Activated CD8-positive, alpha-beta memory T cell treated with anti-CD3 and anti-CD28 coated beads for 48 hours (primary cell): Measurements from ENCODE around the gene ERGIC3.
A peak's percentile ranks its signal among the peaks of the same experiment; 100 is the strongest.

ENCODE experiments used
- DNase-seq, 3 experiments: peaks; one replicate each; pipeline ENCODE4 v3.0.0-alpha.2; 2020; ENCODE audit warnings: low read depth in 2 of 3, low spot score in 2 of 3

The ERGIC3 gene

GRCh38 chr20:35595901-35596300 lies 54.0 kb downstream of the ERGIC3 start:
- DNase-seq, result no peak

- DNase-seq, result no peak
These were observed 55.3 kb downstream of the ERGIC3 start for GRCh38 chr20:35597186-35597585.

DNA sequence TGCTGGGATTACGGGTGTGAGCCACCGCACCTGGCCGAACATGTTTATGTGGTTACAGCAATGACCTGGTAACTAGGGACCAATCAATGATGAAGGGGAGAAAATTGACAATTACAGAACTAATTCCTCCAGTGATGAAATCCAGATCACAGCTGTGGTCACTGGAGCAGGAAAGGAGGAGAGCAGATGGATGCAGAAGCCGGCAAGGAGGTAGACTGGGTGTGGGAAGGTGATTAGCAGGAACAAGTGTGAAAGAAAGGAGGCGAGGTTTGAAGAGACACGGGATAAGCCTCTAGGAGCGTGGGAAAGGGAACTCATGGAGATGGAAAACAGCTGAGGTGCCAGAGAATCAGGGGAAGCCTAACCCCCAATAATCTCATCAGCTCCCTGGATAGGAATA lies 56.6 kb downstream of the ERGIC3 start:
- no peak for DNase-seq

GRCh38 chr20:35598899-35599775 lies 57.3 kb downstream of the ERGIC3 start:
- DNase-seq, result no peak

GRCh38 chr20:35599776-35600120 lies 57.9 kb downstream of the ERGIC3 start:
- no peak for DNase-seq

- DNase-seq, result no peak
These were observed 58.5 kb downstream of the ERGIC3 start for GRCh38 chr20:35600176-35600992.

- peak in 1 of 3 experiments; percentile 45 for DNase-seq
These were observed 59.4 kb downstream of the ERGIC3 start for GRCh38 chr20:35600993-35601973.

- no peak for DNase-seq
These were observed 60.1 kb downstream of the ERGIC3 start for GRCh38 chr20:35601990-35602389.

GRCh38 chr20:35602851-35603495 lies 61.1 kb downstream of the ERGIC3 start:
- no peak for DNase-seq

DNA sequence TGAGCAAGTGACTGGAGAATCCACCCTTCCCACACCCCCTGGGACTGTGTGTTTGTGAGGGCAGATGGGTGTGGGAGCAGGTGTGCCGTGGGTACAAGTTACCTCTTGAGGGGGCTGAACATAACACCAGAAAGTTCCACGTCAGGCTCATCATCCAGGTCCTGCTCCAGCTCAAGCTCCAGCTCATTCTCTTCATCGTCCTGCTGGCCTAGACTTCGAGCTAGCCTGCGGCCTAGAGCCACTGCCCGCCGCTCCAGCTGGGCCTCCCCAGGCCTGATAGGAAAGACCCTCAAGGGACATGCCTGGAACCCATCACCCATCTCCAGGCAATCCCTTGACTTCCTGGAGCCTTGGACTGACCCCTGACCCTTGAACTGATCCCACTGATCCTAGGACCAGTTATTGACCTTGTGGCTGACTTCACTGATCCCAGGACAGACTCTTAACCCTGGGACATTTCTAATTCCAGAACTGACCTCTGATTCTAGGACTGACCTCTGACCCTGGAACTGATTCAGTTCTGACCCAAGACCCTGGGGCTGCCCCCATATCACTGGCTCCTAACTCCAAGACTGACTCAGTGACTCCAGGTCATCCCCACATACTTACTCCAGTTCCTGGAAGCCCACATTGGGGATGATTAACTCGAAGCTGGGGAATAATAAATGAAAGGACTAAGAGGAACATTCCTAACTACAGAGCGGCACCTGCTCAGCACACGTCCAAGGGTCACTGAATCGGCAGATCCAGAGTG lies 62.0 kb downstream of the ERGIC3 start:
- DNase-seq, result no peak

DNA sequence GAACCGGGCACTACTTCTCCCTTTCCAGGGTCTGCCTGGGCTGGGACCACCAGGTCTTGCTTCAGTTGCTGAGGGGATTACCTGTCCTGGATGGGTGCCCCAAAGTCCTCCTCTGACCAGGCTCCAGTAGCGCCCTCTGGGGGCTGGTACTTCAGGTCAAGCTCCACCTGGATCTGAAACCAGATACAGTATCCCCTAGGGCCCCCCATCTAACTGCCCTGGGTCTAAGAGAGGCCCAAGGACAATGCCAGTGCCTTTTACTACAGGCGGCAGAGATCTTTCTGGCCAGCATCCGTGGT lies 62.5 kb downstream of the ERGIC3 start:
- DNase-seq, result no peak

DNA sequence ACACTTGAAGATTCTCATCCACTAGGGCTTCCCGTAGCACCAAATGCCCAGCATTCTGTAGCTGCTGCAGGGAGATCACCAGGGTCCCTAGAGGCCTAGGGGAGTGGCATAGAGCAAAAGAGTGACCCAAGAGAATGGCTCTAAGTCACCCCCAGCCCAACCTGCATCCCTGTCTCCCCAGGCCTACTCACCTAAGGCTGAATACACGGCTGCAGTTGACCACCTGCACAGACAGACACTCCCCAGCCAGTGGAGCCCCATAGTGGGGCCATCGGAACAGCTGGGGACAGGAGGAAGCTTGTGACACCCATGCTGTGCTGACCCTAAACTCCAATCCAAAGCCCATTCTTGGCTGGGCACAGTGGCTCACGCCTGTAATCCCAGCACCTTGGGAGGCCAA lies 64.2 kb downstream of the ERGIC3 start:
- no peak for DNase-seq
